Gastrocnemius medialis (tissue), 4 donors: ENCODE measurements around the gene TNFAIP8.

ENCODE experiments used
- CTCF ChIP-seq, 5 experiments: fragments of 450-650 bp in 3 of 5; fragments of 200-600 bp in 2 of 5; sonication (generic) in 2 of 5; IDR thresholded peaks in 4 of 5; conservative IDR thresholded peaks in 1 of 5; 1 replicate in 4 of 5; 2 replicates in 1 of 5; pipeline ENCODE4 v1.5.1; 2016 to 2019; ENCODE audit warnings: antibody characterized with exemption in 5 of 5, mild to moderate bottlenecking in 3 of 5, moderate library complexity in 3 of 5
- POLR2A ChIP-seq, 2 donors: fragments of 450-650 bp; IDR thresholded peaks; one replicate each; pipeline ENCODE4 v1.6.1; 2017; ENCODE audit warnings: antibody characterized with exemption in 2 of 2, mild to moderate bottlenecking in 2 of 2, moderate library complexity in 2 of 2

GRCh38 chr5:119396030-119396664 is 40.3 kb downstream of the TNFAIP8 start:
- TF ChIP-seq CTCF (IDR thresholded peaks at IDR 0.05 in 4 of 5, conservative IDR thresholded peaks at IDR 0.05 in 1 of 5) (no peak), POLR2A (IDR thresholded peaks at IDR 0.05) (no peak)
